Subcutaneous adipose tissue (tissue), 4 donors: ENCODE measurements around the gene ZNF619. TPM values are rescaled to one million over a fixed set of nuclear protein-coding genes. Genes with fewer than 3 reads are reported as not detected.

Source experiments
- CTCF ChIP-seq: fragments of 450-650 bp; IDR thresholded peaks from one replicate; pipeline ENCODE4 v1.5.1; 2016; ENCODE audit warnings: low read depth, mild to moderate bottlenecking, control low read depth, antibody characterized with exemption, moderate library complexity
- total RNA-seq, 4 donors: library from RNA; depleted of rRNA; stranded (reverse); fragments of >200 nt; gene quantifications; one replicate each; pipeline ENCODE4 v1.1.0, GENCODE V29; 2016

ZNF619 gene
- total RNA-seq, 4 donors from 2014 or later, result 6.2 to 8.6 (median 7.4) TPM

DNA sequence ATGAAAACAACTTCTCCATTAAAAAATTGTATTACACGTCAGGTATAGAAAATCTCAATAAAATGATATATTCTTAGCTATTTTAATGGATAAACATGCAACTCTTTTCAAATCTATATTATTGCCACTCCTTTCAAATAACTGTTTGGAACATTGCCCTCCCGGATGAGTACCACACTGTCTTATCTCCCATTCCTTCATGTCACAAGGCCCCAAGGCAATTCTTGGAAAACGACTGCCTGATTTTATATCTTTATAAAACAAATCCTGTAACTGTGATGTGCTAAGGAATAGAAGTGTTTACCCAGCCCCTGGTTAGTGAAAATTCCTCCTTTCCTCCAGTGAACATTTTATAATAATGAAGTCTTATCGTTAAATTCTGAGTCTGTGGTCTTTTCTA is 6.2 kb upstream of the ZNF619 start:
- no peak for TF ChIP-seq CTCF

DNA sequence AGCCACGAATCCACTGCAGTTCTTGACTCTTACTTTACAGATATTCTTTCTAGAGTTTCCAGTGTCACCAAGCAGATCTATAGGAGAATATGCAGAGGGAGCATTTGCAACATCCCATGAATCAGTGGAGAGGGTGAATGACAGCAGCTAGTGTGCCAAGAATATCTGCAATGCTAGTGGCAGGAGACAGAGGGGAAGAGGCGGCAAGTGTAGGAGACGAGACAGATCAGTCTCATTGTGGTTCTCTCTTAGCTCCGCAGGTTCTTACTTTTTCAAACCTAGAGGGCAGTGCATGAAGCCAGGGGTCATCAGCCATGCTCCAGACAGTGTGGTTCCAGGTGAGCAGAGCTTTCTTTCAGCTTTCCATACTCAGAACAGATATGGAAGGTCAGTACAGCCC is 744 bp downstream of the ZNF619 start:
- TF ChIP-seq CTCF, result no peak

GRCh38 chr3:40487172-40487571 is 10.2 kb downstream of the ZNF619 start:
- TF ChIP-seq CTCF, result no peak

DNA sequence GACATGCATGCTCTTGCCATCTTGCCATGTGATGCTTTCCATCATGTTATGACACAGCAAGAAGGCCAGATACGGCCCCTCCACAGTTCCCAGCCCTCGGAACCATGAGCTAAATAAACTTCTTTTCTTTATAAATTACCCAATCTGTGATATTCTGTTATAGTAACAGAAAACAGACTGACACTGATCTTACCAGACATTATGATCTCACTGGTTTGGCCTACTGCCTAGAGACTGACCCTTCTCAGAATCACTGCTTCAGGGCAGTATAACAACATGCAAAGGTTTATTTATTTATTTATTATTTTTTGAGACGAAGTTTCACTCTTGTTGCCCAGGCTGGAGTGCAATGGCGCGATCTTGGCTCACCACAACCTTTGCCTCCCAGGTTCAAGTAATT is 14.0 kb downstream of the ZNF619 start:
- TF ChIP-seq CTCF, result no peak

- TF ChIP-seq CTCF, result no peak
Measured at GRCh38 chr3:40494698-40495097, 17.8 kb downstream of the ZNF619 start.

DNA sequence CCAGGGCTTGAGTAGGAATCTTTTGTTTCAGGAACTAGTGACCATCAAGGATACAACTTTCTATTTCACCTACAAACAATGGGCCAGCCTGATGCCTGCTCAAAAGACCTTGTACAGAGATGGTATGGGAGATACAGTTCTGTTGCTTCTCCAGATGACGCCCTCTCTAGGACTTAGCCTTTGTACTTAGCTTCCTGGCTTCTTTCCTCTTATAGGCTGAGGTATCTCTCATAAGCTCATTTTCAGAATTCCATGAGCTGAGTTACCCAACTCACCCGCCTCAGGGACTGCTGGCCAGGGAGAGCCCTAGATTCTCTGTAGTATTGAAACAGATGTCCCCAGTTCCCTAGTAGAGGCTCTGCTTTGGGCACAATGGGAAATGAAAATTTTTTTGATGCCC is 20.4 kb downstream of the ZNF619 start:
- no peak for TF ChIP-seq CTCF

DNA sequence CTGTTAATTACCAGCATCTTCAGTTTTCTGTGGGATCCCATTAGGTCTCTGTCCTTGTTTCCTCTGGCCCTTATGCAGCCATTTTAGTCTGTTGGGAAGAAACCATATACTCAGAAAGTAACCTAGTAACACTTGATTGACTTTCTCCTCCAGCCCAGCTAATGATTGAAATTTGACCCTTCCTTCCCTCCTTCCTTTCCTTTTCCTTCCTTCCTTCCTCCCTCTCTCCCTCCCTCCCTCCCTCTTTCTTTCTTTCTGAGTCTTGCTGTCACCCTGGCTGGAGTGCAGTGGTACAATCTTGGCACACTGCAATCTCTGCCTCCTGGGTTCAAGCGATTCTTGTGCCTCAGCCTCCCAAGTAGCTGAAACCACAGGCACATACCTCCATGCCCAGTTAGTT is 23.0 kb downstream of the ZNF619 start:
- no peak for TF ChIP-seq CTCF
